ENCODE data around the gene ST6GALNAC6. TPM values are rescaled to one million over a fixed set of nuclear protein-coding genes. Genes with fewer than 3 reads are reported as not detected.

The ST6GALNAC6 gene
- total and polyA plus RNA-seq, 2 of the 4 experiments (the other 2 are of a cell fraction): 35.7 to 48.6 TPM

DNA sequence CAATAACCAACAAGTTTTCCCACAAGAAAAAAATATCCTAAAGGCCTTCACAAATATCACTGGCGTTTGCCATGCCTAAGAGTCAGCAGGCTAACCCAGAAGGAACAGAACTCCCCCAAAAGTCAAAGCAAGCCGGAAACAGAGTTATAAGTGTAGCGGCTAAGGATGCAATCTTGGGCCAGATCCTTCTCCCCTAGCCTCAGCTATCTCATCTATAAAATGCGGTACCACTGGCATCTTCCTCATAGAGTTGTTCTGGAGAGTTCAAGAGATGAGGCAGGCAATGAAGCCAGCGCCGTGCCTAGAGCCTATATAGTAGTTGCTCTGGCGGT is 37.6 kb upstream of the ST6GALNAC6 start:
- Histone ChIP-seq H3K79me1 (ENCODE audit: low read depth in 1 of 2, low read length in 2 of 2) (peaks cover 16 to 42% of the 10 kb centered on the region in 2 experiments; a peak in 3 of 4 replicates), H3K56ac (ENCODE audit: extremely low read depth, insufficient read depth, low read length) (peak overlapping the region; percentile 66; the same call in 1 of the 2 replicates), H3K27me3 (ENCODE audit: control insufficient read depth, insufficient read depth, low read length) (no peaks in the 10 kb centered on the region), H2BK120ac (ENCODE audit: low read depth, low read length) (no peak overlapping the region), H2AK9ac (replicated peaks; ENCODE audit: low read depth, low read length, poor library complexity) (peak overlapping the region; percentile 99), H3K9me1 (ENCODE audit: insufficient read depth, low read length) (peaks cover 32% of the 10 kb centered on the region), H2BK20ac (ENCODE audit: low read depth, low read length) (no peak overlapping the region), H3K9me3 (ENCODE audit: control insufficient read depth, insufficient read depth, low read length) (no peaks in the 10 kb centered on the region), H4K8ac (ENCODE audit: low read depth in 2 of 2, low read length in 2 of 2) (peak overlapping the region; percentile 86 to 94; a peak in 3 of 4 replicates), H2AK5ac (ENCODE audit: low read depth, low read length) (peak overlapping the region; percentile 98), H3K4ac (ENCODE audit: low read depth, low read length) (peak overlapping the region; percentile 83), H3K14ac (replicated peaks; ENCODE audit: low read depth, low read length) (peak overlapping the region; percentile 92), H4K91ac (ENCODE audit: insufficient read depth, low read depth, low read length) (peak overlapping the region; percentile 37), H3K4me3 (ENCODE audit: insufficient read depth, low read depth, low read length) (peak overlapping the region; percentile 71), H2BK15ac (ENCODE audit: low read depth, low read length) (no peak overlapping the region), H3K4me1 (ENCODE audit: control insufficient read depth, insufficient read depth, low read length) (peaks cover 17% of the 10 kb centered on the region), H4K20me1 (ENCODE audit: insufficient read depth, low read length) (peaks cover 22% of the 10 kb centered on the region), H3K9ac (ENCODE audit: low read depth, low read length) (peak overlapping the region; percentile 85), H2BK5ac (ENCODE audit: low read depth, low read length, poor library complexity, severe bottlenecking) (peak overlapping the region; percentile 50), H3K23ac (ENCODE audit: low read depth, low read length) (peak overlapping the region; percentile 97), H3K18ac (ENCODE audit: low read depth, low read length) (no peak overlapping the region), H4K5ac (ENCODE audit: low read depth, low read length) (peak overlapping the region; percentile 58), H3K4me2 (ENCODE audit: low read depth, low read length) (peak overlapping the region; percentile 93), H2AFZ (replicated peaks; ENCODE audit: low read length, poor library complexity) (peak overlapping the region; percentile 96), H3K36me3 (ENCODE audit: control insufficient read depth, insufficient read depth, low read length) (peaks cover 12% of the 10 kb centered on the region), H3K27ac (ENCODE audit: insufficient read depth, low read length) (peak overlapping the region; percentile 68)
- in situ Hi-C loops (cut with MboI; ENCODE audit: low sequenced_read_pairs): loop anchor here (5.0 kb wide), 1 partner anchor 160 kb away; no protein-coding TSS in a partner anchor
- TF ChIP-seq MXI1 (IDR thresholded peaks at IDR 0.05; ENCODE audit: borderline replicate concordance, low read depth, low read length): no peak
- TF ChIP-seq, protein P1, sequence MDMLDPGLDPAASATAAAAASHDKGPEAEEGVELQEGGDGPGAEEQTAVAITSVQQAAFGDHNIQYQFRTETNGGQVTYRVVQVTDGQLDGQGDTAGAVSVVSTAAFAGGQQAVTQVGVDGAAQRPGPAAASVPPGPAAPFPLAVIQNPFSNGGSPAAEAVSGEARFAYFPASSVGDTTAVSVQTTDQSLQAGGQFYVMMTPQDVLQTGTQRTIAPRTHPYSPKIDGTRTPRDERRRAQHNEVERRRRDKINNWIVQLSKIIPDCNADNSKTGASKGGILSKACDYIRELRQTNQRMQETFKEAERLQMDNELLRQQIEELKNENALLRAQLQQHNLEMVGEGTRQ (IDR thresholded peaks at IDR 0.05; ENCODE audit: low read depth, low read length): no peak
- TF ChIP-seq RAD21 (IDR thresholded peaks at IDR 0.05; ENCODE audit: low read length): no peak
- TF ChIP-seq, protein P2, sequence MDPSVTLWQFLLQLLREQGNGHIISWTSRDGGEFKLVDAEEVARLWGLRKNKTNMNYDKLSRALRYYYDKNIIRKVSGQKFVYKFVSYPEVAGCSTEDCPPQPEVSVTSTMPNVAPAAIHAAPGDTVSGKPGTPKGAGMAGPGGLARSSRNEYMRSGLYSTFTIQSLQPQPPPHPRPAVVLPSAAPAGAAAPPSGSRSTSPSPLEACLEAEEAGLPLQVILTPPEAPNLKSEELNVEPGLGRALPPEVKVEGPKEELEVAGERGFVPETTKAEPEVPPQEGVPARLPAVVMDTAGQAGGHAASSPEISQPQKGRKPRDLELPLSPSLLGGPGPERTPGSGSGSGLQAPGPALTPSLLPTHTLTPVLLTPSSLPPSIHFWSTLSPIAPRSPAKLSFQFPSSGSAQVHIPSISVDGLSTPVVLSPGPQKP (IDR thresholded peaks at IDR 0.05; ENCODE audit: borderline replicate concordance, low read depth, low read length): no peak
- no peak for TF ChIP-seq BHLHE40 (IDR thresholded peaks at IDR 0.05; ENCODE audit: low read depth, low read length)
- no peak for TF ChIP-seq NFE2L2 (IDR thresholded peaks at IDR 0.05; ENCODE audit: low read depth, low read length)
- TF ChIP-seq CHD1 (IDR thresholded peaks at IDR 0.05; ENCODE audit: low read depth, low read length): no peak
- TF ChIP-seq MAZ (IDR thresholded peaks at IDR 0.05; ENCODE audit: borderline replicate concordance, low read depth, low read length): no peak
- no peak for TF ChIP-seq MAFK (IDR thresholded peaks at IDR 0.05; ENCODE audit: low read depth, low read length)
- TF ChIP-seq SMC3 (IDR thresholded peaks at IDR 0.05; ENCODE audit: low read depth, low read length): no peak
- whole genome bisulfite sequencing, 2 experiments (ENCODE audit: extremely low coverage in 2 of 2, insufficient read length in 1 of 2): 0% methylated on average over 2 of the region's 7 CpGs; no CpG with 5 or more reads in 1 of the 2 experiments
- intact Hi-C loops (cut with micrococcal nuclease): no loop called here
- ChIA-PET CTCF (interaction anchor here (0.9 to 1.4 kb wide), 2 partner anchors 19 to 180 kb away, joined by 3 to 4 read pairs; no protein-coding TSS in a partner anchor), POLR2A (ENCODE audit: unreplicated experiment) (no interaction called here)
- DNase-seq: no peak
- dilution Hi-C loops (cut with HindIII; ENCODE audit: low sequenced_read_pairs, unreplicated experiment): no loop called here
- ATAC-seq (ENCODE audit: low read depth): no peak; the same call in 1 of the 2 replicates
- BruUV-seq (replicated peaks): no TSS peak

Data from IMR-90 (cell line).